Subcutaneous adipose tissue (tissue), 4 donors: ENCODE measurements around the gene TMEM236. TPM values are rescaled to one million over a fixed set of nuclear protein-coding genes. Genes with fewer than 3 reads are reported as not detected.

Experiments
- total RNA-seq, 4 donors: library from RNA; depleted of rRNA; stranded (reverse); fragments of >200 nt; gene quantifications; one replicate each; pipeline ENCODE4 v1.1.0, GENCODE V29; 2016
- TF ChIP-seq, protein P1 (sequence below): fragments of 450-650 bp; IDR thresholded peaks from one replicate; pipeline ENCODE4 v1.5.1; 2016; ENCODE audit warnings: low read depth, mild to moderate bottlenecking, control low read depth, antibody characterized with exemption, moderate library complexity

The TMEM236 gene
- total RNA-seq, 4 donors from 2014 or later: 3.2 to 6.8 (median 5.8) TPM

DNA sequence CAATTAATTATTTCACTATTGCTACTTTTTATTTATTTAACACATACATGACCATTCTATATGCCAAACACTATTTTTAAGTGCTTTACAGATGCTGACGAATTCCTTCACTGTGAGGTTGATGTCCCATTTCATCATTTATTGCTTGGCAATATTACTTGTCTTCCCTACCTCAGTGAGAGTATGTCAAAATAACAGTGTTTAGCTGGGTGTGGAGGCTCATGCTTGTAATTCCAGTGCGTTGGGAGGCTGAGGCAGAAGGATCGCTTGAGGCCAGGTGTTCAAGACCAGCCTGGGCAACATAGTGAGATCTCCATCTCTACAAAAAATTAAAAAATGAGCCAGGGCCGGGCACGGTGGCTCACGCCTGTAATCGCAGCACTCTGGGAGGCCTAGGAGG lies 37.4 kb downstream of the TMEM236 start:
- TF ChIP-seq, protein P1, sequence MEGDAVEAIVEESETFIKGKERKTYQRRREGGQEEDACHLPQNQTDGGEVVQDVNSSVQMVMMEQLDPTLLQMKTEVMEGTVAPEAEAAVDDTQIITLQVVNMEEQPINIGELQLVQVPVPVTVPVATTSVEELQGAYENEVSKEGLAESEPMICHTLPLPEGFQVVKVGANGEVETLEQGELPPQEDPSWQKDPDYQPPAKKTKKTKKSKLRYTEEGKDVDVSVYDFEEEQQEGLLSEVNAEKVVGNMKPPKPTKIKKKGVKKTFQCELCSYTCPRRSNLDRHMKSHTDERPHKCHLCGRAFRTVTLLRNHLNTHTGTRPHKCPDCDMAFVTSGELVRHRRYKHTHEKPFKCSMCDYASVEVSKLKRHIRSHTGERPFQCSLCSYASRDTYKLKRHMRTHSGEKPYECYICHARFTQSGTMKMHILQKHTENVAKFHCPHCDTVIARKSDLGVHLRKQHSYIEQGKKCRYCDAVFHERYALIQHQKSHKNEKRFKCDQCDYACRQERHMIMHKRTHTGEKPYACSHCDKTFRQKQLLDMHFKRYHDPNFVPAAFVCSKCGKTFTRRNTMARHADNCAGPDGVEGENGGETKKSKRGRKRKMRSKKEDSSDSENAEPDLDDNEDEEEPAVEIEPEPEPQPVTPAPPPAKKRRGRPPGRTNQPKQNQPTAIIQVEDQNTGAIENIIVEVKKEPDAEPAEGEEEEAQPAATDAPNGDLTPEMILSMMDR: no peak

DNA sequence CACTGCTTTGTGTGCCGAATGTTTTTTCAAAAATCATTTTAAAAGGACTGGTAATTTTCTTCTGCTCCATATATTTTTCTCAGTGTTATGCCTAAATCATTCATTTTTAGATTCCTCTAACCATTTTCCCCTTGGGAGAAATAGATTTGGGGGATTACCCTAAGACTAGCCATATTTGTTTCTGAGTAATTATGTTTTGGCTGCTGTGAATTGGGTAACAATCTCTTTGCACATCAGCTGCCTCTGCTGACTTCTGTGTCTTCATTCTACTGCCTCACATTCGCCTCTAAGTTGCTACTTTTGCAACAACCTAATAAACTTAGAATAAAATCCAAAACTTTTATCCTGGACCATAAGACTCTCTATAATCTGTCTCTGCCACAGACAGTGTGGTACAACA lies 38.6 kb downstream of the TMEM236 start:
- TF ChIP-seq, protein P1: no peak

DNA sequence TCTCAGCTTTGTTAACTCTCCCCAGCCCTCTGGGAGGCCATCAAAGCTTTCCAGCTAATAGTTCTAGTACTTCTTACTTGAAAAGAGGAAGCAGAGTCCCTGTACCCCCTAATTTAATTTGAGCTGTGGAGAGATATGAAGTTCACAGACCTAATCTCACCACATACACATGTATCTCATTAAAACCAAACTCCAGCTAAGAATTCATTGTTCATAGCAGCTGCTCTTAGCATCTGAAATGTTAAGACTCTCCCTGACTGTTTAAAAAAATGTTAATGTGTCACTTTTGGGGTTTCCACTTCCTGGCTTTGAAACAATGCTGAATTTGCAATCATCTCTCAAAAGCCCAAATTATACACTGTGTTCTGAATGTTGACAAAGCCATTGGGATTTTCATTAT lies 41.0 kb downstream of the TMEM236 start:
- TF ChIP-seq, protein P1: no peak

DNA sequence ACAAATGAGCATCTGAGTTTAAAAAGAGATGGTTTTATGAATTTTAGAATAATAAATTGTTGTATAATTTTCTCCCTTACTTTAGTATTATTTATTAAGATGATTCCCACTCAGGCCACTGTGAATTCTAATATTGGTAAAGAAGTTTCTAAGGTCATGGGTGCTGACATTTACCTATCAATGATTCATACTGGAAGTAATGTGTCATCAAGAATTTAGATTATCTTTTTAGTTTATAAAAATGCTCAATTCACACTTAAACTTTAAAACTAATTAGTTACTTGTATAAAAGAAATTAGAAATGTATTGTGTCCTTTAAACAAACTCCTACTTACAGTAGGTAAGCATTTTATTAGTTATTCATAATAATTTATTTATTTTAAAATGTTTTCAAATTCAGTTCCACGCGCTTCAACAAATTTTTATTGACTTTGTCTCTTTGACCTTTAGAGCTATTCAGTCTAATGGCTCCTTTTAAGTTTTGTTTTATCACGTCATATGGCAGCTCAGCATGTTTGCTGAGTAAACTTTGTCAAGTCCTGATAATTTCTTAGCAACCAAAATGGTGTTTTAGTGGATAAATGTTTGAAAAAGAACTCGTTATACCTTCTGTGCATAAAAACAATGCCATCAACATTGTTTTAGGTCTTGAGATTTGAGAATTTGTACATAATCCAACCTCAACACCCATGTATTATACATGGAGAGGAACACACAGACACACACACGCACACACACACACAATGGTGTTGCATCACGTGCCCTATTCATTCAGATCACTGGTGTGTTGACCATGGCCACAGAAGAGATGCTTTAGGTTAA lies 42.0 kb downstream of the TMEM236 start:
- TF ChIP-seq, protein P1: no peak

GRCh38 chr10:17795083-17795482 lies 43.1 kb downstream of the TMEM236 start:
- TF ChIP-seq, protein P1: no peak

- TF ChIP-seq, protein P1: no peak
Observed at GRCh38 chr10:17795813-17796594, 44.0 kb downstream of the TMEM236 start.

DNA sequence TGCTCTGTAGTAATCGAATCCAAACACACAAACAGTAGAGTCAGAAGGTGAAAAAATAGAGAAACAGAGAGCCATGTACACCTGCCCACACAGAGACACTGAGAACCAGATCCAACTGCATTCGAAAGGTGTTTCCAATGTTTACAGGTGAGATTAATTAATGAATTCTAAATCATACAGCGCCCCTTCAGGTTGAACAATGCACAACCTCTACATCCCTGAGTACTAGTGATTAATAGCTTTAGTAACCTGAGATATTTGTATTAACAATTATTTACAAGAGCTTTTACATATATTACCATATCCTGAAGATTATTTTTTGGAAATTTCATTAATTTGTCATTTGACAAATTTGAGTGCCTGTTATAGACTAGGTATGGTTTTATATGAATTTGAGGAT lies 49.5 kb downstream of the TMEM236 start:
- TF ChIP-seq, protein P1: no peak
